AG04450 (cell line): ENCODE results near the gene HORMAD2. TPM values are rescaled to one million over a fixed set of nuclear protein-coding genes. Genes with fewer than 3 reads are reported as not detected.

Source experiments
- CTCF ChIA-PET: fragments of 300-600, 350-600 bp; formaldehyde crosslinking; extraction: SDS; loops from one replicate; lab custom pipeline; 2022; ENCODE audit warnings: antibody characterized with exemption, inconsistent platforms; lab: Charles Lee
- POLR2A ChIA-PET: fragments of 350-600 bp; formaldehyde crosslinking; extraction: SDS; loops from one replicate; lab custom pipeline; 2021; ENCODE audit warnings: antibody characterized with exemption, inconsistent platforms; lab: Yijun Ruan, JAX
- DNase-seq: peaks from one replicate; pipeline ENCODE4 v3.0.0-alpha.2; 2011; ENCODE audit warnings: low read depth, low spot score
- H3K27ac ChIP-seq: one replicate; pipeline ENCODE4 v1.5.1; 2012; ENCODE audit warnings: low read depth, low read length, control low read depth
- H3K27me3 ChIP-seq: one replicate; pipeline ENCODE4 v1.6.0; 2012; ENCODE audit warnings: low read length; ENCODE audit not compliant: control insufficient read depth, insufficient read depth
- H3K4me3 ChIP-seq: 2 replicates; pipeline ENCODE4 v1.5.1; 2011; ENCODE audit warnings: mild to moderate bottlenecking, low read depth, low read length, control low read depth
- H3K9me3 ChIP-seq: 2 replicates; pipeline ENCODE4 v1.5.1; 2012; ENCODE audit warnings: low read length; ENCODE audit not compliant: control insufficient read depth, insufficient read depth
- polyA plus RNA-seq: library from polyadenylated mRNA; depleted of rRNA; stranded (reverse); fragments of >200 nt; gene quantifications from 2 replicates; pipeline ENCODE4 v1.2.3, GENCODE V29; 2011
- TF ChIP-seq, protein P1 (sequence below): IDR thresholded peaks from 2 replicates; pipeline ENCODE4 v1.5.1; 2011; ENCODE audit warnings: low read depth, low read length, control low read depth, inconsistent platforms

The HORMAD2 gene
- polyA plus RNA-seq, 1 experiment, result not detected

DNA sequence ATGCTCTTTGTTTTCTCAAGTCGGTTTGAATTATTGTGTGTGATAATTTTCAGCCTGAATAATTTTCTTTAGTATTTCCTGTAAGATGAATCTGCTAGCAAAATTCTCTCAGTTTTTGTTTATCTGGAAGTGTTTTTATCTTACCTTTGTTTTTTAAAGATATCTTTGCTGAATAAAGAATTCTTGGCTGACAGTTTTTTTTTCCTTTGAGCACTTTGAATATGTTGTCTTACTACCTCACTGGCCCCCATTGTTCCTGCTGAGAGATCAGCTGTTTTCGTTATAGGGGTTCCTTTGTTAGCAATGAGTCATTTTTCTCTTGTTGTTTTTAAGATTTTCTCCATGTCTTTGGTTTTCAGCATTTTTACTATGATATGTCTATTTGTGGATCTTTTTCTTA is 63.0 kb downstream of the HORMAD2 start:
- no peak overlapping the region for H3K4me3 ChIP-seq
- no peak overlapping the region for H3K27ac ChIP-seq
- TF ChIP-seq, protein P1, sequence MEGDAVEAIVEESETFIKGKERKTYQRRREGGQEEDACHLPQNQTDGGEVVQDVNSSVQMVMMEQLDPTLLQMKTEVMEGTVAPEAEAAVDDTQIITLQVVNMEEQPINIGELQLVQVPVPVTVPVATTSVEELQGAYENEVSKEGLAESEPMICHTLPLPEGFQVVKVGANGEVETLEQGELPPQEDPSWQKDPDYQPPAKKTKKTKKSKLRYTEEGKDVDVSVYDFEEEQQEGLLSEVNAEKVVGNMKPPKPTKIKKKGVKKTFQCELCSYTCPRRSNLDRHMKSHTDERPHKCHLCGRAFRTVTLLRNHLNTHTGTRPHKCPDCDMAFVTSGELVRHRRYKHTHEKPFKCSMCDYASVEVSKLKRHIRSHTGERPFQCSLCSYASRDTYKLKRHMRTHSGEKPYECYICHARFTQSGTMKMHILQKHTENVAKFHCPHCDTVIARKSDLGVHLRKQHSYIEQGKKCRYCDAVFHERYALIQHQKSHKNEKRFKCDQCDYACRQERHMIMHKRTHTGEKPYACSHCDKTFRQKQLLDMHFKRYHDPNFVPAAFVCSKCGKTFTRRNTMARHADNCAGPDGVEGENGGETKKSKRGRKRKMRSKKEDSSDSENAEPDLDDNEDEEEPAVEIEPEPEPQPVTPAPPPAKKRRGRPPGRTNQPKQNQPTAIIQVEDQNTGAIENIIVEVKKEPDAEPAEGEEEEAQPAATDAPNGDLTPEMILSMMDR, result no peak
- no peak for DNase-seq
- no peaks in the 10 kb centered on the region for H3K27me3 ChIP-seq
- CTCF ChIA-PET, result no interaction called here
- H3K9me3 ChIP-seq, result peaks cover 6% of the 10 kb centered on the region; the same call in 1 of the 2 replicates
- POLR2A ChIA-PET, result no interaction called here

DNA sequence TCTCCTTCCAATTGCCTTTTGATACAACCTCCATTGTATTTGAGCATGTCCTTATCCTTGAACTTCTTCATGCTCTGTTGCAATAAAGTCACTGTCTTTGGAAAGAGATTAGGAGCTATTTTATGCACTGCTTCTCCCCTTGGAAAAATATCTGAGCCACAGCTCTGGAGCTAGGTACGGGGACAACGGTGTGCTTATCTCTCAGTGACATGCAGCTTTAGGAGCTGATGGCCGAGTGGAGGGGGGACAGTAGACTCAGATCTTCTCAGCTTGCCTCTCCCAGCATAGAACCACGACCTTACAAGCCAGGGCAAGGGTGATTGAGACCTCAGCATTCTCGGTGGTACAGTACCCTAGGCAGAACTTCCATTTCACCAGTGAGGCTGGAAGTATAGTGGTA is 64.1 kb downstream of the HORMAD2 start:
- Histone ChIP-seq H3K4me3 (no peak overlapping the region), H3K27ac (no peak overlapping the region), H3K9me3 (peaks cover 6% of the 10 kb centered on the region; the same call in 1 of the 2 replicates), H3K27me3 (no peaks in the 10 kb centered on the region)
- ChIA-PET POLR2A (no interaction called here), CTCF (interaction anchor here (1.2 kb wide), 1 partner anchor 112 kb away, joined by 9 read pairs; no protein-coding TSS in a partner anchor)
- no peak for DNase-seq
- TF ChIP-seq, protein P1, result no peak

DNA sequence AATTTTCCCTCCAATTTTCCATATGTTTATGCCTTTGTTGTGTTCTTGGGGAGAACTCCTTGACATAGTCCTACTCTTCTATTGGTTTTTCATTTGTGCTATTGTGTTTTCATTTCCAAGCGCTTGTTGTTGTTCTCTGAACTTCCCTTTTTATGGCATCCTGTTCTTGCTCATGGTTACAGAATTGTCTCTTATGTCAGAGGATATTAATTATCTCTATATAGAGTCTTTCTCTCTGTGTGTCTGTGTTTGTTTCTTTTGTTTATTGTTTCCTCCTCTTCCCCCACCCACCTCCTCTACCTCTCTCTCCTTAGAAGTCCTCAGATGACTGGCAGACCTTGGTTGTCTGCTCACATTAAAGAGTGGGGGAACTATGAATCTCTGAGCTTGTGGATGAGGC is 69.9 kb downstream of the HORMAD2 start:
- CTCF ChIA-PET, result no interaction called here
- H3K4me3 ChIP-seq, result no peak overlapping the region
- POLR2A ChIA-PET, result no interaction called here
- DNase-seq, result no peak
- no peaks in the 10 kb centered on the region for H3K9me3 ChIP-seq
- no peak overlapping the region for H3K27ac ChIP-seq
- H3K27me3 ChIP-seq, result no peaks in the 10 kb centered on the region
- TF ChIP-seq, protein P1, result no peak

GRCh38 chr22:30158277-30158676 is 78.0 kb downstream of the HORMAD2 start:
- POLR2A ChIA-PET, result no interaction called here
- CTCF ChIA-PET, result interaction anchor here (1.7 kb wide), 1 partner anchor 50 kb away, joined by 5 read pairs; no protein-coding TSS in a partner anchor

More at GRCh38 chr22:30158277-30158676, 78.0 kb downstream of the HORMAD2 start:
- Histone ChIP-seq H3K4me3 (no peak overlapping the region), H3K9me3 (no peaks in the 10 kb centered on the region), H3K27ac (no peak overlapping the region), H3K27me3 (no peaks in the 10 kb centered on the region)
- DNase-seq, result no peak
- TF ChIP-seq, protein P1, result no peak
